GM21528 (cell line): Measurements from ENCODE around the gene VPREB3.

Experiments
- ATAC-seq: cut with Tn5 transposase; IDR thresholded peaks from one replicate; pipeline ENCODE4 v1.9.1; 2021; ENCODE audit warnings: mild to moderate bottlenecking, moderate library complexity; ENCODE audit not compliant: unreplicated experiment, low FRiP score

The VPREB3 gene, protein sequence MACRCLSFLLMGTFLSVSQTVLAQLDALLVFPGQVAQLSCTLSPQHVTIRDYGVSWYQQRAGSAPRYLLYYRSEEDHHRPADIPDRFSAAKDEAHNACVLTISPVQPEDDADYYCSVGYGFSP

DNA sequence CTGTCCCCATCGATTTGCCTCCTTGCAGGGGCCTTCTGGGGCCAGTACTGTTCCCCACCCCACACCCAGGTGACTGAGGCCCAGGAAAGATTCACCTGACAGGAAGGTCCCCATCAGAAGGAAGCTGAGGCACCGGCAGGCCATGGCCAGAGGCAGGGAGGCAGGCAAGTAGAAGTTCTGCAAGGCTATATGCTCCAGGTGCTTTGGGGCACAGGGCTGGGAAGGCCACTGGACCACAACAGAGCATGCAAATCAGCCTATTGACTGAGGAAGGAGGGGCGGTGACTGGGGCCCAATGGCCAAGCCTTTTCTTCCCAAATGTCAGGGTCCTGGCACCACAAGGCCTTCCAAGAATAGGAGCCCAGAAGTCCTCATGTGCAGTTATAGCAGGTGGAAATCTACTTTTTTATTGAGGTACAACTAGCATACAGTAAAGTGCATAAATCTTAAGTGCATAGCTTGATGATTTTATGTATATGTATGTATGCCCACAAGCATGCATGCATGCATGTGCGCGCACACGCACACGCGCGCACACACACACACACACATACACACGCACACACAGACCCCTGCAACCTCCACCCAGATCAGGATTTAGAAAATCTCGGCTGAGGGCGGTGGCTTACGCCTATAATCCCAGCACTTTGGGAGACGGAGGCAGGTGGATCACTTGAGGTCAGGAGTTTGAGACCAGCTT is at the start of gene VPREB3:
TSS of gene VPREB3 (minus strand) at position 206 of the 700 bp plus-strand sequence. CDS start at position 144, 62 bp downstream.
- ATAC-seq = no peak

DNA sequence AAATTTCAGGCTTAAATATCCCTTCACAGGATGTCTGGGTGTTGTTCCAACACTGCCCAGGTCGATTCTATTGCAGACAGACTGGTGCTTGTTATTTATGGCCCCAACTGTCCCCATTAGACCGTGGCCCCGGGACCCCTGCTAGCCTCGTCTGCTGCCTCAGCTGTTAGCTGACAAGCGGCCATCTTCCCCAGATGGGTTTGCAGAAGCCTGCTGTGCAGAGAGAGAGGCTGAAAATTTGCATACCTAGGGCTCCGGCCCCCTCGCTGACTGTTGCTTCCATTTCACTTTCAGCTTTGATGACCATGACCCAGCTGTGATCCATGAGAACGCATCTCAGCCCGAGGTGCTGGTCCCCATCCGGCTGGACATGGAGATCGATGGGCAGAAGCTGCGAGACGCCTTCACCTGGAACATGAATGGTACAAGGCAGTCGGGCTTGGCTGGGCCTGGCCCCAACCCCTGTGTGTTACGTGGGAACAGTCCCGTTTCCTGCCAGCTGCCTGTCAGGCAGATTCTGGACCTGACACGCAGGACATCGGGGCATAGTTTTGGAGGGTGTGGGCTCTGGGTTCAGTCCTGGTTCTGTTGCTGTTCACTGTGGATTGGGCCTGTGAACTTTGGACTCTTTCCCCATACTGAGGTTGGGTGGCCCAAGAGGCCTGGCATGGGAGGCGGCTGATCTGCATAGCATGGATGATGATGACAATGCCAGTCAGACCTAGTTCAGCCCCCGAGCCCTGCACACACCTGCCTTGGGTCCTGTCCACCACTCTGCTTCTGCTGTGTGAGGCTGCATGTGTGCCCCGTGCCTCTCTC is 49.0 kb upstream of the VPREB3 start:
- ATAC-seq = no peak

DNA sequence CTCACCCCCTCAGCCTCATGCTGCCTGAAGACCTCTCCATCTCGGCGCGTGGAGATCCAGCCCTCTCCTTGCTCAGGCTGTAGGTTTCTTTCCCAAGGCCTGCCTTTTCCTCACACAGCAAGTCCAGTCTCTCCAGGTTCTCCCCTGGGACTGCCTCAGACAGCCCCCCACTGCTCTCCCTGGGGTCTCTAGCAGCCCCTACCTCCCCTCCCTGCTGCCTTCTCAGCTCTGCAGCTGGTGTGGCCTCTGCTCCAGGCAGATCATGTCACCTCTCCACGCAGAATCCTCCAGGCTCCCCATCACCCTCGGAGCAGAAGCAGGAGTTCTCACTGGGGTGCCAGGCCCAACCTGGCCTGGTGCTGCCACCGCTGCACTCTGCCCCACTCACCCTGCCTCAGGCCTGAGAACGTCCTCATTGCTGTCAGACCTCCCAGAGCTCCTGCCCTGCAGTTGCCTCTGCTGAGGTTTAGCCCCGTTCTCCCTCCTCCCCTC is 47.7 kb upstream of the VPREB3 start:
- ATAC-seq = no peak

DNA sequence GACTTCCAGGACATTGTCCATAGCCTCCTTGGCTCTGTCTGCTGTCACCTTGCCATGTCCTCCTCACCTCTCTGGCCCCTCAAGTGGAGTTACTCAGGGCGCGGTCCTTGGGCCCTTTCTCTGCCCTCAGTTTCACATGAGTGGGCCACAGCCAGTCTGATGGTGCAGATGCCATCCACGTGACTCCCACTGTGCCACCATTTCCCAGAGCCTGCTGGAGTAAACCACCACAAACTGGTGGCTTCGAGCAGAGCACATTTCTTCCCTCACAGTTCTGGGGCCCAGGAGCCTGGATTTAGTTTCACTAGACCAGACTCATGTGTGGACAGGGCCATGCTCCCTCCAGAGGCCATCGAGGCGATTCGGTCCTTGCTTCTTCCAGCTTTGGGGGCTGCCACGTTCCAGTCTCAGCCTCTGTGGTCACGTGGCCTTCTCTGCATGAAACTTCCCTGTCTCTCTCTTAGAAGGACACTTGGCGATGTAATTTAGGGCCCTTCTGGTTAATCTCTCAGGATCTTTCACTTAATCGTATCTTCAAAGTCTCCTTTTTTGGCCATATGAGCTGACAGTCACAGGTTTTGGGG is 47.1 kb upstream of the VPREB3 start:
- ATAC-seq = no peak

DNA sequence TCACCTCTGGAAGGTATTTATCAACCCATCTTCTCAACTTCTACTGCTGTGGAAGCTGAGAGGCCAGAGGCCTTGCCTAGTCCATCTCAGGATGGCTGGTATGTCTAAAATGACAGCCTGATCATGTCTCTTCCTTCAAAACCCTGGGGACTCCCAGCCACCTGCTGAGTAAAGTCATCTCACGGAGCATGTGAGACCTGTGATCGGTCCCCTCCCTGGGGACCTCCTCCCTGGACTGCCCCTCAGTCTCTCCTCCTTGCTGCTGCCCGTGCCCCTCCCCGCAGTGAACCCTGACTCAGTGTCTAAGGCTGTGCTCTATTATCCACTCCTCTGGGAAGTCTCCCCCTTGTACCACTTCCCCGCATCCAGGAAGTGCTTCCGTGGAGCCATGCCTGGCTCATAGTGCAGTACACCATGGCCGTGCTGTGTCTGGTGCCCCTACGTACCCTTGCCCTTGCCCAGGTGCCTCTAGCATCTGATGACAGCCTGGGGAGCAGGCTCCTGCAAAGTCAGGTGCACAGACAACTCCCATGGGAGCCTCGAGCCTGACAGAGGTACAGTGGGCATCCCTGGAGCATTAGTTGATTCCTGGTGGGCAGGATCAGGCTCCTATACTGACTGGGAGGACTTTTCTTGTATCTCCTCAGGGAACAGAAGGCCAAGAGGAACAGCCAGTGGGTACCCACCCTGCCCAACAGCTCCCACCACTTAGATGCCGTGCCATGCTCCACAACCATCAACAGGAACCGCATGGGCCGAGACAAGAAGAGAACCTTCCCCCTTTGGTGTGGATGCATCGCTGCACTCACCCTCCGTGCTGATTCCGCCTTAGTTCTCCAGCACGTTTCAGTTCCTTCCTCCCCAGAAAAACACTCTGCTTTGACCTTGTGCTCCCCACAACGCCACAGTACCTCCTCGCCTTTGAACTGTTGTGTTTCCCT is 46.3 kb upstream of the VPREB3 start:
- ATAC-seq = no peak

DNA sequence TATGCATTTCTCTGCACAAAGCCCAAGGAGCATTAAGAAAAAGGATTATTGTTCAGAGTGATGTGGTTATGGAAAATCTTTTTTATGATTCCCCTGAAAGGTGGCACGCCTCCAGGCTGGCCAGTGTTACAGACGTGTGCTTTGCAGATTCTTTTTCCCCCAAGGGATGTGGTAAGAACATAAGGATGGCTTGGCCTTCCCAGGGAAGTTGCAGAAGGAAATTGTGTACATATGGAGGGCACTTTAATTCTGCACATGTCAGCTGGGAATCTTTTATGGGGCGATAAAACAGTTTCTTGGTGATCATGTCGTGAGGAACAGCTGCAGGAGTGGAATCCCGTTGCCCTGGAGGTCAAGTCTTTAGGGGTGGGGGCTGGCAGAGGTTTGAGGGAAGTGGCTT is 42.2 kb upstream of the VPREB3 start:
- no peak for ATAC-seq

DNA sequence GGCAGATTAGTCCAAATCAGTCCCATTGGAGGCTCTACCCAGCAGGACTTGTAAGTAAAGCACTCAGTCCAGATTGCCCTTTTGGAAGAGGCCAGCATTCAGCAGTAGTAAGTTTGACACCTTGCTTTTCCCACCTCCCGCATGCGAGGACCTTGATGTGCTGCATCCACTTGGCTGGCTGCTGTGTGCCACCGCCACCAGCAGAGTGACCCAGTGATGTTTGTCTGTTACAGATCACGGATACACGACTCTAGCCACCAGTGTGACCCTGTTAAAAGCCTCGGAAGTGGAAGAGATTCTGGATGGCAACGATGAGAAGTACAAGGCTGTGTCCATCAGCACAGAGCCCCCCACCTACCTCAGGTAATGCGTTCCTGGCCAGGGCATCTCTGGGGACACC is 39.1 kb upstream of the VPREB3 start:
- no peak for ATAC-seq

DNA sequence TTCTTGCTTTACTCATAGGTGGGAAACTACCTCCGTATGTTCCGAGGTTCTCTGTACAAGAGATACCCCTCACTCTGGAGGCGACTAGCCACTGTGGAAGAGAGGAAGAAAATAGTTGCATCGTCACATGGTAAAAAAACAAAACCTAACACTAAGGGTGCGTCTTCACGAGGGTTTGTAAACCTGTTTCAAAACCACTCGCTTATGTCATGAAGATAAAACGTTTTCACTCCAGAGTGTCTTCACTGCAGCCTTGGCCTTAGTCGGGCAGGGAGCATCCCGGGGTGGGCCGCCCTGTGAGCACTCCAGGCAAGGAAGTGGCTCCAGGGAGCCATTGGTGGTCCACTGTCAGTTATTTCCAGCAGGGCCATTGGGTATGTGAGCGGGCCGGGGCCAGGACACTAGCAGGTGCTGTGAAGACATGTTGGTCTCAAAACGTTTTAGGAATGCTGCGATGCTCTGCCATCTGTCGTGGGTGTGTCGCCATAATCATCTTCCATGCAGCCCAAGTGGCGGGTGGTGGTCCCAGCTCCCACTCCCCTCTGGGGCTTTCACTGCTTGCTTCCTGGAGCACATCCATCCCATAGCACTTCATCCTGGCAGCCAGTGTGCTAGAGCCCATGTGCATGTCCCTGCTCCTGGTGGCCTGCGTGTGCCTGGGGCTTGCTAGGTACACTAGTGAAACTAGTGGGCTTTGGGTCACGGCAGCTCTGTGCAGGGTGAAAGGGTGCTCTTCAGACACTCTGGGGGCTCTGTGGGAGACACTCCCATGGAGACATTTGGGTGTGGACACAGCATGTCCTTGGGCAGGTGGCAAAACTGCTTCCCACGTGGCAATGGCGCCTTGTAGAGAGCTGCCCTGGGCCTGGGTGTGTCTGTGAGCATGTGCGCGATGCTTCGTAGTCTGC is 37.8 kb upstream of the VPREB3 start:
- no peak for ATAC-seq

DNA sequence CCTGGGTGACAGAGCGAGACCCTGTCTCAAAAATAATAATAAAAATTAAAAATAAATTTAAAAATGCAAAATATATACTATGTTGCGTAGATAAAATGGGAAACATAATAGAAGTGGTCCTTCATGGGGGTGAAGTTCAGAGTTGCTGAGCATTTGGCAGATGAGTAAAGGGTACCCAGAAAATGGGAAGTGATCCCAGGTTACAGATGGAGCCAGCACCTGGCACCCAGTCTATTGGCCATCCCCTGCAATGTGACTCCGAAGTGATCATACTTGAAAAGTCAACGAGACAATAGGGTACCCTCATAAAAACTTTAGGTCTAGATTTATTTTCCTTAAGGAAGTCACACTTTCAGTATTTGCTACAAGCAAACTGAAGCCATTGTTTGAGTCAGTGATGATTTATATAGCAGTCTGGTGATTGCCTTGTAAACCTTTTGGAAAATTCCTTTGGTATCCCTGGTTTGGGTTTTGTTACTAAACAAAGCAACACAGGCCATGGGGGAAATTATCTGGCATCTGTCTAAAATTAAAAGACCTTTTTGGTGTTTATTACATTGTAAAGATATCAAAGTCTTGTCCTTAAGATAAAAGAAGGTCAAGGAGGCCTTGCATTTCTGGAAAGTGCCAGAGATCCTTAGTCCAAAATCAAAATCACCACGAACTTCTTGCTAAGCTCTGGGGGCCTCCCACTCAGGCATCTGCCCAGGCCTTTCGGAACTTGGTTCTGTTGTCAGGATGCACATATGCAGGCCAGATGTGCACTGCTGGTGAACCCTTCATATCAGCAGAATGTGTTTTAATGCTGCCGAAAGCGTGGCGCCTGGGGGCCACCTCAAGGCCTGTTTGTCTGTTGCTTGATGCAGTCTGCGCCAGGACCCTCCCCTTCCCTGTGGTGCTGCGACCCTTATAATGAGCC is 36.9 kb upstream of the VPREB3 start:
- no peak for ATAC-seq

DNA sequence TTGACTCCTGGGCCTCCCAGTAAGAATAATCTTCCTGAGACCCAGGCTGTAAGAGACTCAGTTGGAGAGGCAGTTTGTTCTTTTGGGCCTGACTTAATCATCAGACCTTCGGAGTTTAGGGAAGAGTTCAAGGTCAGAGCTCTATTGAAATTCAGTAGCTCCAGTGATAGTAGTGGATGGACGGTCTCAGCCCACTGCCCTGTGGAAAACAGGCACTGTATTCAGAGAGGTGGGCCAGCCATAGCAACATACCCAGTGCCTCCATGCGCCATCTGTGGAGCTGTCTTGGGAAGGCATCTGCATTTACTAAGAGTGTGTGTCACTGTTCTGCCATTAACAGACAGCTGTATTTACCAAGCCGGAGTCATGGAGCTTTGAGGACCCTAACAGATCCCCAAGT is 35.4 kb upstream of the VPREB3 start:
- no peak for ATAC-seq

DNA sequence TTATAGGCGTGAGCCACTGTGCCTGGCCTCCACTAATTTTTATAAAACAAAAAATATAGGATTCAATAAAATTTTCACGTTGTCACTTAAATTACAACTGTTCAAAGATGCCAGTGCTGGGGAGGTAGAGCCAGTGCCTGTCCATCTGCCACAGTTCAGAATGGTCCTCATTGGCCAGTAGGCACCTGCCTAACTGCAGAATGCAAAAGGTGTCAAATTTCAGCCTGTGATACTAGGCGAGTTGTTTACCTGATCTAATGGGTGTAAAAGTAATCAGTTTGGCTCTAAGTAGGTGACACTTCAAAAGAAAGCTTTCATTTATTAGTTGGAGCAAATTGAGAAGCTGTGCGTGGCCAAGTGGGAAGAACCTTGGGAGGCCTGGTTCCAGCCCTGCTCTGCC is 34.9 kb upstream of the VPREB3 start:
- ATAC-seq = no peak

DNA sequence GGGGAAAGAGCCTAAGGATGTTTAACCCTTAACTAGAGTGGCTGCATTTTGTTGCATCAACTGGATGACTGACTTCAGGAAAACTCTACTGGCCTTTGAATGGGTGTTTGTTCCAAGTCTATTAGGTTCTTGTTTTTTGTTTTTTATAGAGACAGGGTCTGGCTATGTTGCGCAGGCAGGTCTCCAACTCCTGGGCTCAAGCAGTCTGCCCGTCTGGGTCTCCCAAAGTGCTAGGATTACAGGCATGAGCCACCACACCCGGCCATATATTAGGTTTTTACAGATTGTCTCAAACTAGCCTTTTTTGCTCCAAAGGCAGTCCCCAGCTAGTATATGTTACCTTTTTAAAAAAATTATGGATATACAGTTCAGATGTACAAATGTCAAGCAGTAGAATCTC is 33.7 kb upstream of the VPREB3 start:
- no peak for ATAC-seq

DNA sequence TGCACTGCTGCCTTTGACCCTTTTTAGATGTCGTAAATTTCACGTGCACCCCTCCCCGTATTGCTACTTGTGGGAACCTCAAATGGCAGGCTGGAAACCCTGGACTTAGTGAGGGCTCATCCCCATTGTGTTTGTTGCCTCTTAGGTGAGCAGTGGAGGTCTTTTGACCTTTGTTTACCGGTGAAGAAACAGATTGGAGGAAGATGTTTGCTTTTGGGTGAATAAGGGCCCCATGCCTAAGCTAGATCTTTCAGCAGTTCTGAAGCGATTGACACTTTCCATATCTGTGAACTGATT is 33.3 kb upstream of the VPREB3 start:
- peak; percentile 18 for ATAC-seq

DNA sequence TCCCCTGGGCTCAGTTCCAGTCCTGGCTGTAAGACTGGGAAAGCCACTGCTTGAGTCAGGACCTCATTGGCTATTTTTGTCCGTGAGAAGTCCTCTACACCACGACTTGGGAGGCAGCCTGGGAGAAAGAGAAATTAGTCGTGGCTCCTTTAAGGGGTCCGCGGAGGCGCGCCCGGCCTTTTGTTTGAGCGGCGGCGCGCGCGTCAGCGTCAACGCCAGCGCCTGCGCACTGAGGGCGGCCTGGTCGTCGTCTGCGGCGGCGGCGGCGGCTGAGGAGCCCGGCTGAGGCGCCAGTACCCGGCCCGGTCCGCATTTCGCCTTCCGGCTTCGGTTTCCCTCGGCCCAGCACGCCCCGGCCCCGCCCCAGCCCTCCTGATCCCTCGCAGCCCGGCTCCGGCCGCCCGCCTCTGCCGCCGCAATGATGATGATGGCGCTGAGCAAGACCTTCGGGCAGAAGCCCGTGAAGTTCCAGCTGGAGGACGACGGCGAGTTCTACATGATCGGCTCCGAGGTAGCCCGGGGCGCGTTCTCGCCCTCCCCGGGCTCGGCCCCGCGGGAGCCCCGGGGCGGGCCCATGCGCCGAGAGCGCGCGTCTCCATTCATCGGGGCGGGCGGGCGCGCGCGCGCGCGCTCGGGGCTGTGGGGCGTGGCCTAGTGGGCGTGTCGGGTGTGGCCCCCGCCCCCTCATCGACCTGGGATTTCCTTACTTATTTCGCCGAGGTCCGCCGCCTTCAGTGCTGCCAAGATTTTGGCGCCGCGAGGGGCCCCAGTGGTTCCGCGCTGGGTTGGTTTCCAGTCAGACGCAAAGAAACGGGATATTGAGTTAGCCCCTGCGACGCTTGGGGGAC is 32.8 kb upstream of the VPREB3 start, which contains the start of gene SMARCB1:
TSS of gene SMARCB1 (plus strand) at position 215 of the 848 bp plus-strand sequence. CDS start at position 419, 204 bp downstream.
- ATAC-seq = peak; percentile 72

DNA sequence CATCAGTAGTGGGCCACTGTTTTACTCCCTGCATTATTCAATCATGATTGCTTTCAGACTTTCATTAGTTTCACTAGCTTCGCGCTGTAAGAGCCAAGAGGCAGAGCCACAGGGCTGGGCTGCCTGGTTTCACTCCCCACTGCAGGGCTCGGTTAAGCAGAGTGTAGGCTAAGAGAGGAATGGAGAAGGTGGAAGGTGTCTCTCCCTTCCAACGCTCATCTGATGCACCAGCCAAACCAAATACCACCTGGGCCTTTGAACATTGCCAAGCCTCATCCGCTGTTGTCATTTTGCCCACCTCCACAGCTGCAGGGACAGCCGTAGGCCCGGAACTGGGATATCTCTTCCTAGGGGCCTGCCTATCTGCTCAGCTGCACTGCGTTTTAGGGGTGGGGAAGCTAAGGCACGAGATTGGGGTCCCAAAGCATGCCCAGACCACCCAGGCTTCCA is 32.1 kb upstream of the VPREB3 start:
- ATAC-seq = no peak

DNA sequence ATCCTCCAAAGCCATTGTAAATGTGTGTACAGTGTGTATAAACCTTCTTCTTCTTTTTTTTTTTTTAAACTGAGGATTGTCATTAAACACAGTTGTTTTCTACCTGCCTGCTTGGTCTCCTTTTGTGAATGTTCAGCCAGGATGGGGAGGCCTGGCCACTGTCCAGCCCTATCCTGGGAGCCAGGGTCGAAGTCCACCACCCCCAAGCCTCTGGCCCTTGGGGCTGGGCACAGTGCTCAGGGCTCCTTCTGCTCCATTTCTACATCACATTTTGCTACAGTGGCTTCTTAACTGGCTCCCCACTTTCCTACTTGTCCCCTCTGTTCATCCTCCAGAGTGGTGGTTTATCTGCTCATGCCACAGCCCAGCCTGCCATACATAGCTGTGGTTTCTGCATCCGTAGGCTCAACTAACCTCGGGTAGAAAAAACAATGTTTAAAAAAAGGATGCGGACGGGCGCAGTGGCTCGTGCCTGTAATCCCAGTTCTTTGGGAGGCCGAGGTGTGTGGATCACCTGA is 30.0 kb upstream of the VPREB3 start:
- no peak for ATAC-seq
